Vagina (tissue), 2 donors: ENCODE results near the gene CEND1.

Experiments used
- POLR2A ChIP-seq, 2 donors: fragments of 450-650 bp; IDR thresholded peaks; one replicate each; pipeline ENCODE4 v1.6.1; 2017; ENCODE audit warnings: antibody characterized with exemption in 2 of 2, mild to moderate bottlenecking in 2 of 2, moderate library complexity in 2 of 2
- TF ChIP-seq, protein P1 (sequence below), 3 experiments: fragments of 450-650 bp in 2 of 3; fragments of 200-600 bp in 1 of 3; sonication (generic) in 1 of 3; IDR thresholded peaks; one replicate each; pipeline ENCODE4 v1.5.1; 2017 to 2019; ENCODE audit warnings: antibody characterized with exemption in 3 of 3, mild to moderate bottlenecking in 2 of 3, moderate library complexity in 2 of 3

DNA sequence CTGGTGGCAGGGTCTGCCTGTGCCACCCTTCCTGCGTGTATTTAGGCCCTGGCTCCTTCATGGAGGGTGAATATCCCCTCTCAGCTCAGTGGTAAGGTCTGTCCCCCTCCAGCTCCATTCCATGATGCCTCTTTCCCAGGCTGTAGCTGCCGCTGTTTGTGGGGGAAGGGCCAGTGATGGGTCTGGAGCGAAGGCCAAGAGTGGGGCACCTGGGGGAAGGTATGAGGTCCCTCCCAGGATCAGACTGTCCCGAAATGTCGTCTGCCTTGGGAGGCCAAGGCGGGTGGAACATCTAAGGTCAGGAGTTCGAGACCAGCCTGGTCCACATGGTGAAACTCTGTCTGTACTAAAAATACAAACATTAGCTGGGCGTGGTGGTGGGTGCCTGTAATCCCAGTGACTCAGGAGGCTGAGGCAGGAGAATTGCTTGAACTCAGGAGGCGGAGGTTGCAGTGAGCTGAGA is 44.0 kb upstream of the CEND1 start:
- no peak for TF ChIP-seq POLR2A (IDR thresholded peaks at IDR 0.05)
- TF ChIP-seq, protein P1, sequence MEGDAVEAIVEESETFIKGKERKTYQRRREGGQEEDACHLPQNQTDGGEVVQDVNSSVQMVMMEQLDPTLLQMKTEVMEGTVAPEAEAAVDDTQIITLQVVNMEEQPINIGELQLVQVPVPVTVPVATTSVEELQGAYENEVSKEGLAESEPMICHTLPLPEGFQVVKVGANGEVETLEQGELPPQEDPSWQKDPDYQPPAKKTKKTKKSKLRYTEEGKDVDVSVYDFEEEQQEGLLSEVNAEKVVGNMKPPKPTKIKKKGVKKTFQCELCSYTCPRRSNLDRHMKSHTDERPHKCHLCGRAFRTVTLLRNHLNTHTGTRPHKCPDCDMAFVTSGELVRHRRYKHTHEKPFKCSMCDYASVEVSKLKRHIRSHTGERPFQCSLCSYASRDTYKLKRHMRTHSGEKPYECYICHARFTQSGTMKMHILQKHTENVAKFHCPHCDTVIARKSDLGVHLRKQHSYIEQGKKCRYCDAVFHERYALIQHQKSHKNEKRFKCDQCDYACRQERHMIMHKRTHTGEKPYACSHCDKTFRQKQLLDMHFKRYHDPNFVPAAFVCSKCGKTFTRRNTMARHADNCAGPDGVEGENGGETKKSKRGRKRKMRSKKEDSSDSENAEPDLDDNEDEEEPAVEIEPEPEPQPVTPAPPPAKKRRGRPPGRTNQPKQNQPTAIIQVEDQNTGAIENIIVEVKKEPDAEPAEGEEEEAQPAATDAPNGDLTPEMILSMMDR (IDR thresholded peaks at IDR 0.05), result no peak
